ENCODE results near the gene ADGRA1. TPM values are rescaled to one million over a fixed set of nuclear protein-coding genes. Genes with fewer than 3 reads are reported as not detected.
A peak's percentile ranks its signal among the peaks of the same experiment; 100 is the strongest.

ADGRA1 gene
- polyA plus RNA-seq, 2 of the 4 experiments (the other 2 are of a cell fraction): not detected

DNA sequence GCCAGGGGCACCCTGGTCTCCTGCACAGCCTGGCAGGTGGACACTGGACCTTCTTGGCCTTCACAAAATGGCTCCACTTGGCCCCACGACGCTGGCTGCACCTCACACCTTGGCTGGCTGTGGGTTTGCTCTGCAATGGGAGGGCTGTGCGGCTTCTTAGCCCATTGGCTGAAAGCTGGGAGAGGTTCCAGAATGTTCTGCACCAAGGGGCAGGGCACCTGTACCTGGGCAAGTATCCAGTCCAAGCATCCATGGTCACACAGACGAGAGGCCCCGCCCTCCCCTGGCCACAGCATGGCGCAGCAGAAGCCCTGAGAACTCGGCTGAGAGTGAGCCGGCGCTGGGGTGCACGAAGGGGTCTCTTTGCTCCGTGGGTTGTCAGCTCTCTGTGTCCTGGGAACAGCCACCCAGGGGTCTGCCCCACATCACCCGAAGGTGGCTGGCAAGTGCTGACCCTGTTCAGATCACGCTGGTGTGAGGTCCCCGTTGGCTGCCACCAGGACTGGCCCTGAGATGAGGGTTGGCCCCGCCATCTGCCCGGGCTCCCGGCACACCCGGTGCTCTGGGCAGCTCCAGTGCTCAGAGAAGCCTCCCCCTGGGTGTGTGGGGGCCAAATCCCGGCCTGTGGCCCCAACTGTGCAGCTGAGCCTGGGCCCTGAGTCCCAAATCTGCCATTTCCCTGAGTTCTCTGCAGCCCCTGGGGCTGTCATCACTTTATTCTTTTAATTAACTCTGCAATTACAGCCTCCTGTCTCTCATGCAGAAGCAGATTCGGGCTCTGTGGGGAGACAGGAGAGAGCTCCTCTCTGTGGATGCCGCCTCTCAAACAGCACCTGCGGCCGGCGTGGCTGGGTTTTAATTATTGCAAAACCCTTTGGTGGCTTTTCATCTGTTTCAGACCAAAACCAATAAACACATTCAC lies 19.4 kb upstream of the ADGRA1 start:
- no peak for TF ChIP-seq MAX (IDR thresholded peaks at IDR 0.05)
- TF ChIP-seq MAFK (IDR thresholded peaks at IDR 0.05; ENCODE audit: partially characterized antibody): no peak
- TF ChIP-seq TP53 (CRISPR knock-in tag; IDR thresholded peaks at IDR 0.05): no peak
- TF ChIP-seq, protein P1, sequence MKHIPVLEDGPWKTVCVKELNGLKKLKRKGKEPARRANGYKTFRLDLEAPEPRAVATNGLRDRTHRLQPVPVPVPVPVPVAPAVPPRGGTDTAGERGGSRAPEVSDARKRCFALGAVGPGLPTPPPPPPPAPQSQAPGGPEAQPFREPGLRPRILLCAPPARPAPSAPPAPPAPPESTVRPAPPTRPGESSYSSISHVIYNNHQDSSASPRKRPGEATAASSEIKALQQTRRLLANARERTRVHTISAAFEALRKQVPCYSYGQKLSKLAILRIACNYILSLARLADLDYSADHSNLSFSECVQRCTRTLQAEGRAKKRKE (CRISPR knock-in tag; IDR thresholded peaks at IDR 0.05; ENCODE audit: low read depth): no peak
- no peak for TF ChIP-seq CEBPB (IDR thresholded peaks at IDR 0.05)
- no peak for TF ChIP-seq BHLHE40 (IDR thresholded peaks at IDR 0.05; ENCODE audit: low read depth, low read length)
- no peak for TF ChIP-seq HOXA7 (CRISPR knock-in tag; IDR thresholded peaks at IDR 0.05)
- TF ChIP-seq NFE2L2 (conservative IDR thresholded peaks at IDR 0.05; ENCODE audit: low read length): no peak
- no peak for TF ChIP-seq EP300 (IDR thresholded peaks at IDR 0.05)
- no peak for TF ChIP-seq KDM1A (IDR thresholded peaks at IDR 0.05; ENCODE audit: low read depth)
- no peak for TF ChIP-seq RARB (CRISPR knock-in tag; IDR thresholded peaks at IDR 0.05)
- no peak for TF ChIP-seq FOXS1 (CRISPR knock-in tag; IDR thresholded peaks at IDR 0.05)
- no peak for TF ChIP-seq SMC3 (IDR thresholded peaks at IDR 0.05)
- no peak for TF ChIP-seq NPAS2 (CRISPR knock-in tag; IDR thresholded peaks at IDR 0.05; ENCODE audit: borderline replicate concordance)
- TF ChIP-seq ZFP36 (IDR thresholded peaks at IDR 0.05; ENCODE audit: borderline replicate concordance, partially characterized antibody): no peak
- no peak for TF ChIP-seq POLR2AphosphoS2 (conservative IDR thresholded peaks at IDR 0.05; ENCODE audit: low read length)
- ATAC-seq: peak in 1 of 2 experiments; percentile 23; a peak in 3 of 6 replicates
- POLR2A ChIA-PET: no interaction called here
- H3K4me2 ChIP-seq: no peak overlapping the region
- CTCF ChIA-PET: no interaction called here
- FAIRE-seq: no peak
- H3K27ac ChIP-seq: no peak overlapping the region
- DNase-seq (ENCODE audit: low read depth in 1 of 2, low spot score in 1 of 2): no peak
- WGBS (ENCODE audit: missing lambda C conversion rate): 65% methylated on average over 10 of the region's 24 CpGs
- H3K9me3 ChIP-seq: no peaks in the 10 kb centered on the region
- no peak overlapping the region for H3K4me3 ChIP-seq
- H3K4me1 ChIP-seq: no peaks in the 10 kb centered on the region

DNA sequence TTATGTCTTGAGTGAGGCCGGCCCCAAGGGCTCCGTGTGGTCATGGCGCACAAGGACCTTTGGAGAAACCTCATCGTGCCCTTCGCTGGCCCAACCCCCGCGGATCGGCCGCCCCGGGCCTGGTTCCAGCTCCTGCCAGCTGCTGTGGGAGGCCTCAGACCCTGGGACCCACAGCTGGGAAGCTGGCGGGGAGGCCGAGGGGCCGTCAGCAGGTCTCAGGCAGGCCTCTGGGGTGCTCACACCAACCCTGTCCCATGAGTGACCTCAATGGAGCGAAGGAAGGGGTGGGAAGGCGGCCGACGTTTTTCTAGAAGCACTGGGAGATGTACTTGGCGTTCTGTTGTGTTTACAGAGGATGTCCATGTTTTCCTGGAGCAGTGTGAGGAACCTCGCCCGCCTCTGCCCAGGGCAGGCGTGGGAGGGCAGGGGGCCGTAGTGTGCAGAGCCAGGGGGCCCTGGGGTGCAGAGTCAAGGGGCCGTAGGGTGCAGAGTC lies 18.6 kb upstream of the ADGRA1 start:
- TF ChIP-seq TFCP2L1 (CRISPR knock-in tag; IDR thresholded peaks at IDR 0.05): no peak
- no peak for TF ChIP-seq MAX (IDR thresholded peaks at IDR 0.05)
- TF ChIP-seq, protein P2, sequence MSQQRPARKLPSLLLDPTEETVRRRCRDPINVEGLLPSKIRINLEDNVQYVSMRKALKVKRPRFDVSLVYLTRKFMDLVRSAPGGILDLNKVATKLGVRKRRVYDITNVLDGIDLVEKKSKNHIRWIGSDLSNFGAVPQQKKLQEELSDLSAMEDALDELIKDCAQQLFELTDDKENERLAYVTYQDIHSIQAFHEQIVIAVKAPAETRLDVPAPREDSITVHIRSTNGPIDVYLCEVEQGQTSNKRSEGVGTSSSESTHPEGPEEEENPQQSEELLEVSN (IDR thresholded peaks at IDR 0.05; ENCODE audit: borderline replicate concordance, low read depth): no peak
- TF ChIP-seq REST (IDR thresholded peaks at IDR 0.05): no peak
- Histone ChIP-seq H3K4me2 (no peak overlapping the region), H3K9me3 (no peaks in the 10 kb centered on the region), H3K27ac (no peak overlapping the region), H3K4me1 (no peaks in the 10 kb centered on the region), H3K4me3 (no peak overlapping the region)
- POLR2A ChIA-PET: no interaction called here
- FAIRE-seq: no peak
- peak in 1 of 2 experiments; percentile 19; a peak in 1 of 6 replicates for ATAC-seq
- CTCF ChIA-PET: no interaction called here
- 36% methylated on average over 14 of the region's 23 CpGs for WGBS (ENCODE audit: missing lambda C conversion rate)
- DNase-seq (ENCODE audit: low read depth in 1 of 2, low spot score in 1 of 2): no peak
